Adrenal gland (tissue), 5 donors: ENCODE data around the gene PDK1.

ENCODE experiments used
- POLR2A ChIP-seq, 2 donors: fragments of 450-650 bp; IDR thresholded peaks; one replicate each; pipeline ENCODE4 v1.6.1; 2017; ENCODE audit warnings: antibody characterized with exemption in 2 of 2, mild to moderate bottlenecking in 2 of 2, moderate library complexity in 1 of 2
- TF ChIP-seq, protein P1 (sequence below), 6 experiments: fragments of 450-650 bp in 4 of 6; fragments of 200-600 bp in 2 of 6; sonication (generic) in 1 of 6; IDR thresholded peaks; 1 replicate in 5 of 6; 2 replicates in 1 of 6; pipeline versions ENCODE4 v1.5.1 to v1.8.0; 2016 to 2021; ENCODE audit warnings: antibody characterized with exemption in 6 of 6, mild to moderate bottlenecking in 2 of 6, moderate library complexity in 1 of 6
- donor health status: DM: no; HTN: no; CAD: no.

DNA sequence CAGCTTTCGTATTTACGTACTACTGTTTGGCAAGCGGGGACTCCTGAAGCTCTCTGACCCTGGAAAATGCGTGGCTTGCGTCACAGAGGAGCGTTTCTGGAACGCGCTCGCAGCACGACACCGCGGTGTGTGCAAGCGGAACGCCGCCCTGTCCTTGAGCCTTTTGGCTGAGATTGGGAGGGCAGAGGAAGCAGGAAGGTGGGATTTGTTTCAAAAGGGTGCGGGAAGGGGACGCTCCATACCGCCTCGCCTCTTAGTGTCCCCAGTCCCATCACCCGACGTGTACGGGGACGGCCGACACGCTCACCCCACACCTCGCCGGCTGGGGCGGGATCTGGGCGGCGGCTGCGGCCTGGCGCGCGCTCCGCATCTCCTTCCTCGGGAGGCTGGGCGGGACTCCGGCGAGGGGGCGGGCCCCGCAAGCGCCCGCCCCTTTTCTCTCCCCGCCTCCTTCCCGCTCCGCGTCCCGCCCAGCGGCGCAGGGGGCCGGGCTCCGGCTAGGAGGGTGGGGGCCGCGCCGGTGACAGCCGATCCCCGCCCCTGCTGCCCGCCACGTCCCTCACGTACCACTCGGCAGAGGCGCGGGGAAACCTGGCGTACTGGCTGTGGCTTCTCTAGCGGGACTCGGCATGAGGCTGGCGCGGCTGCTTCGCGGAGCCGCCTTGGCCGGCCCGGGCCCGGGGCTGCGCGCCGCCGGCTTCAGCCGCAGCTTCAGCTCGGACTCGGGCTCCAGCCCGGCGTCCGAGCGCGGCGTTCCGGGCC is at the start of gene PDK1:
- TF ChIP-seq, protein P1, sequence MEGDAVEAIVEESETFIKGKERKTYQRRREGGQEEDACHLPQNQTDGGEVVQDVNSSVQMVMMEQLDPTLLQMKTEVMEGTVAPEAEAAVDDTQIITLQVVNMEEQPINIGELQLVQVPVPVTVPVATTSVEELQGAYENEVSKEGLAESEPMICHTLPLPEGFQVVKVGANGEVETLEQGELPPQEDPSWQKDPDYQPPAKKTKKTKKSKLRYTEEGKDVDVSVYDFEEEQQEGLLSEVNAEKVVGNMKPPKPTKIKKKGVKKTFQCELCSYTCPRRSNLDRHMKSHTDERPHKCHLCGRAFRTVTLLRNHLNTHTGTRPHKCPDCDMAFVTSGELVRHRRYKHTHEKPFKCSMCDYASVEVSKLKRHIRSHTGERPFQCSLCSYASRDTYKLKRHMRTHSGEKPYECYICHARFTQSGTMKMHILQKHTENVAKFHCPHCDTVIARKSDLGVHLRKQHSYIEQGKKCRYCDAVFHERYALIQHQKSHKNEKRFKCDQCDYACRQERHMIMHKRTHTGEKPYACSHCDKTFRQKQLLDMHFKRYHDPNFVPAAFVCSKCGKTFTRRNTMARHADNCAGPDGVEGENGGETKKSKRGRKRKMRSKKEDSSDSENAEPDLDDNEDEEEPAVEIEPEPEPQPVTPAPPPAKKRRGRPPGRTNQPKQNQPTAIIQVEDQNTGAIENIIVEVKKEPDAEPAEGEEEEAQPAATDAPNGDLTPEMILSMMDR (IDR thresholded peaks at IDR 0.05), result peak in 1 of 6 experiments; percentile 21
- TF ChIP-seq POLR2A (IDR thresholded peaks at IDR 0.05), result peak; percentile 39 to 89
